Measurements from ENCODE around the gene LETMD1. TPM values are rescaled to one million over a fixed set of nuclear protein-coding genes. Genes with fewer than 3 reads are reported as not detected.
"Not testable (repeated sequence)": the region's sequence is repeated elsewhere in the genome, so short reads cannot be mapped to it uniquely, and the experiment has no call there.

The LETMD1 gene
- total RNA-seq, 3 donors from 2014 or later: 63.6 to 92.0 (median 82.1) TPM

- H3K9me3 ChIP-seq: no peaks in the 10 kb centered on the region
- no peak for DNase-seq (ENCODE audit: low spot score in 2 of 2)
- H3K27me3 ChIP-seq: no peaks in the 10 kb centered on the region
- H3K4me3 ChIP-seq: no peak overlapping the region
- intact Hi-C loops (cut with DNase I; ENCODE audit: low total_unique reads): no loop called here
- TF ChIP-seq POLR2AphosphoS5 (IDR thresholded peaks at IDR 0.05) (no peak), CTCF (IDR thresholded peaks at IDR 0.05) (no peak), POLR2A (IDR thresholded peaks at IDR 0.05) (no peak)
- H3K36me3 ChIP-seq: no peaks in the 10 kb centered on the region
- H3K4me1 ChIP-seq: peaks cover 0 to 8% of the 10 kb centered on the region in 2 donors
- H3K27ac ChIP-seq: no peak overlapping the region
Observed at GRCh38 chr12:51012570-51013236, 35.4 kb upstream of the LETMD1 start.

DNA sequence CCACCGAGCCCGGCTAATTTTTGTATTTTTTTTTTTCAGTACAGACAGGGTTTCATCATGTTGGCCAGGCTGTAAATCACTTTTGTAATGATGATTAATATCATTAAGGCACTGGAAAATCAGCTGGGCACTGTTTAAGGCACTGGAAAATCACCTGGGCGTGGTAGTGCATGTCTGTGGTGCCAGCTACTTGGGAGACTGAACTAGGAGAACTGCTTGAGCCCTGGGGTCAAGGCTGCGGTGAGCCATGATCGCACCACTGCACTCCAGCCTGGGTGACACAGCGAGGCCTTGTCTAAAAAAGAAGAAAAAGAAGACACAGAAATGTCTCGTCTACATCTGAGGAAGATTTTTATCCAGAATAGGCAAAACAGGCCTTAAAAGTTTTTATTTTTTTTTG is 34.7 kb upstream of the LETMD1 start:
- intact Hi-C loops (cut with DNase I; ENCODE audit: low total_unique reads): no loop called here
- H3K27me3 ChIP-seq: no peaks in the 10 kb centered on the region
- TF ChIP-seq POLR2A (IDR thresholded peaks at IDR 0.05) (no peak), CTCF (IDR thresholded peaks at IDR 0.05) (no peak), POLR2AphosphoS5 (IDR thresholded peaks at IDR 0.05) (no peak)
- H3K27ac ChIP-seq: no peak overlapping the region
- H3K4me1 ChIP-seq: peaks cover 0 to 8% of the 10 kb centered on the region in 2 donors
- H3K4me3 ChIP-seq: no peak overlapping the region
- H3K9me3 ChIP-seq: no peaks in the 10 kb centered on the region
- no peaks in the 10 kb centered on the region for H3K36me3 ChIP-seq
- DNase-seq (ENCODE audit: low spot score in 2 of 2): no peak

GRCh38 chr12:51014467-51014866 is 33.7 kb upstream of the LETMD1 start:
- H3K4me3 ChIP-seq; H3K27me3 ChIP-seq; DNase-seq (ENCODE audit: low spot score in 2 of 2); H3K9me3 ChIP-seq; H3K4me1 ChIP-seq; H3K27ac ChIP-seq; H3K36me3 ChIP-seq; intact Hi-C loops (cut with DNase I; ENCODE audit: low total_unique reads): not testable (repeated sequence)

DNA sequence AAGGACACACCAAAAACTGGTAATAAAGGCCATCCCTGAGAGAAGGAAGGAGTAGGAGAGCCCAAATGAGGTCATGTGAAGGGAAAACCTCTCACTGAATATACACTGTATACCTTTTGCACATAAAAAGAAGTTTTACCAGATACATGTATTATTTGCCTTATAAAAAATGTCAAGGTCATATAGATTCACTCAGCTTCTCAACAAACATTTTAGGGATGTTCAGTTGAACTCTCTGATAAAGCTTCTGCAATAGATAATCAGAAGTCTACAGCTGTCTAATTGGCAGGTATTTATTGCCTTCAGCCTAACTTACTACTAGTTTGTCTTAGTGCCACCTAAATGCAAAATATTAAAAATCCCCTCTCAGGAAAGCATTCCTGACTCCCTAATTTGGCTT is 30.7 kb upstream of the LETMD1 start:
- Histone ChIP-seq H3K27me3 (no peaks in the 10 kb centered on the region), H3K4me3 (no peak overlapping the region), H3K27ac (no peak overlapping the region), H3K4me1 (peaks cover 0 to 5% of the 10 kb centered on the region in 2 donors), H3K9me3 (no peaks in the 10 kb centered on the region), H3K36me3 (no peaks in the 10 kb centered on the region)
- intact Hi-C loops (cut with DNase I; ENCODE audit: low total_unique reads): no loop called here
- no peak for DNase-seq (ENCODE audit: low spot score in 2 of 2)
- TF ChIP-seq POLR2A (IDR thresholded peaks at IDR 0.05) (no peak), POLR2AphosphoS5 (IDR thresholded peaks at IDR 0.05) (no peak), CTCF (IDR thresholded peaks at IDR 0.05) (no peak)

DNA sequence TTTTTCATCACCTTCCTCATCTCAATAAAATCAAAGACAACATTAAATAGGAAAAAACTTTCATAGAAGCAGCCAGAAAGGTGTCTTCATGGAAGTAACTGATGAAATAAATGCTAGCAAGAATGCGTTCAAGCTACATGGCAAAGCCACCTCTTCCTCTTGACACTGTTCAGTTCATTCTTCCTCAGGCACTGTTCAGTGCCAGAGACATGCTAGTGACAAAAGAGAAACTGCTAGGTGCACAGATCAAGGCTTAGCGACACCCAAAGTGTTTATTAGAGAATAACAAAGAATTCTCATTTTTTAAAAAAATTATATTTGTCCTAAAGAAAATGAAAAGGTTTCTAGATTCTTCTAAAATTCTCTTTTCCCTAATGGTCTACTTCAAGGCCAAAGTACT is 29.2 kb upstream of the LETMD1 start:
- no peak for TF ChIP-seq POLR2AphosphoS5 (IDR thresholded peaks at IDR 0.05)
- no peak for TF ChIP-seq CTCF (IDR thresholded peaks at IDR 0.05)
- no peak for TF ChIP-seq POLR2A (IDR thresholded peaks at IDR 0.05)
- intact Hi-C loops (cut with DNase I; ENCODE audit: low total_unique reads): no loop called here
- no peak overlapping the region for H3K27ac ChIP-seq
- H3K9me3 ChIP-seq: no peaks in the 10 kb centered on the region
- H3K4me3 ChIP-seq: no peak overlapping the region
- no peaks in the 10 kb centered on the region for H3K27me3 ChIP-seq
- no peaks in the 10 kb centered on the region for H3K36me3 ChIP-seq
- H3K4me1 ChIP-seq: peaks cover 0 to 4% of the 10 kb centered on the region in 2 donors
- DNase-seq (ENCODE audit: low spot score in 2 of 2): no peak
